IMR-90 (cell line): Measurements from ENCODE around the gene ARHGEF16. TPM values are rescaled to one million over a fixed set of nuclear protein-coding genes. Genes with fewer than 3 reads are reported as not detected.

Experiments
- ATAC-seq: fragments of 200-7000 bp; cut with Tn5 transposase; 2 replicates; pipeline ENCODE4 v1.9.1; 2020; ENCODE audit warnings: low read depth, mild to moderate bottlenecking, moderate library complexity
- BruUV-seq: library from RNA; stranded (reverse); fragments of 400-500 nt; replicated peaks from 2 replicates; lab custom pipeline; 2021; lab: Mats Ljungman, UMichigan
- CTCF ChIA-PET: fragments of 300-600 bp; formaldehyde crosslinking; extraction: SDS; loops from one replicate; lab custom pipeline; 2021; ENCODE audit warnings: antibody characterized with exemption; lab: Yijun Ruan, JAX
- POLR2A ChIA-PET: fragments of 300-600 bp; sonication (Branson Sonifier 250); formaldehyde crosslinking; loops from one replicate; lab custom pipeline; 2022; ENCODE audit warnings: antibody characterized with exemption; ENCODE audit not compliant: unreplicated experiment; lab: Charles Lee
- DNase-seq: peaks from one replicate; pipeline ENCODE4 v3.0.0; 2013
- H2AFZ ChIP-seq: replicated peaks from 2 replicates; pipeline ENCODE3; 2013; ENCODE audit warnings: low read length, mild to moderate bottlenecking; ENCODE audit not compliant: poor library complexity
- H2AK5ac ChIP-seq: 2 replicates; pipeline ENCODE4 v1.6.1; 2013; ENCODE audit warnings: low read depth, low read length, inconsistent platforms
- H2AK9ac ChIP-seq: replicated peaks from 2 replicates; pipeline ENCODE3; 2013; ENCODE audit warnings: mild to moderate bottlenecking, low read depth, low read length, moderate library complexity; ENCODE audit not compliant: poor library complexity
- H2BK120ac ChIP-seq: 2 replicates; pipeline ENCODE4 v1.6.1; 2013; ENCODE audit warnings: low read depth, low read length, inconsistent platforms
- H2BK15ac ChIP-seq: 3 replicates; pipeline ENCODE4 v1.6.1; 2013; ENCODE audit warnings: low read depth, low read length, inconsistent platforms
- H2BK20ac ChIP-seq: 2 replicates; pipeline ENCODE4 v1.6.1; 2013; ENCODE audit warnings: low read depth, mild to moderate bottlenecking, inconsistent platforms, low read length, moderate library complexity
- H2BK5ac ChIP-seq: 2 replicates; pipeline ENCODE4 v1.6.1; 2013; ENCODE audit warnings: mild to moderate bottlenecking, low read depth, low read length, inconsistent platforms; ENCODE audit not compliant: poor library complexity, severe bottlenecking
- H3K14ac ChIP-seq: replicated peaks from 2 replicates; pipeline ENCODE4 v1.6.1; 2013; ENCODE audit warnings: low read depth, low read length, inconsistent platforms
- H3K18ac ChIP-seq: 2 replicates; pipeline ENCODE4 v1.6.1; 2013; ENCODE audit warnings: low read depth, low read length, control low read depth
- H3K23ac ChIP-seq: 2 replicates; pipeline ENCODE4 v1.6.1; 2013; ENCODE audit warnings: low read depth, low read length, inconsistent platforms
- H3K27ac ChIP-seq: 2 replicates; pipeline ENCODE4 v1.5.1; 2013; ENCODE audit warnings: mild to moderate bottlenecking, control low read depth, low read length; ENCODE audit not compliant: insufficient read depth
- H3K27me3 ChIP-seq: 2 replicates; pipeline ENCODE4 v1.6.1; 2013; ENCODE audit warnings: low read length; ENCODE audit not compliant: control insufficient read depth, insufficient read depth
- H3K36me3 ChIP-seq: 2 replicates; pipeline ENCODE4 v1.6.1; 2013; ENCODE audit warnings: low read length, mixed read lengths; ENCODE audit not compliant: control insufficient read depth, insufficient read depth
- H3K4ac ChIP-seq: 2 replicates; pipeline ENCODE4 v1.6.1; 2013; ENCODE audit warnings: low read depth, low read length, inconsistent platforms
- H3K4me1 ChIP-seq: 2 replicates; pipeline ENCODE4 v1.6.1; 2013; ENCODE audit warnings: low read length, mixed read lengths; ENCODE audit not compliant: control insufficient read depth, insufficient read depth
- H3K4me2 ChIP-seq: 2 replicates; pipeline ENCODE4 v1.6.1; 2013; ENCODE audit warnings: low read depth, mild to moderate bottlenecking, control low read depth, low read length, moderate library complexity
- H3K4me3 ChIP-seq: 2 replicates; pipeline ENCODE4 v1.5.1; 2013; ENCODE audit warnings: low read depth, mild to moderate bottlenecking, control low read depth, low read length, moderate library complexity; ENCODE audit not compliant: insufficient read depth
- H3K56ac ChIP-seq: 2 replicates; pipeline ENCODE4 v1.6.1; 2013; ENCODE audit warnings: low read length, inconsistent platforms; ENCODE audit not compliant: insufficient read depth; ENCODE audit errors: extremely low read depth
- H3K79me1 ChIP-seq, 2 experiments: 2 replicates each; pipeline ENCODE4 v1.6.1; 2013; ENCODE audit warnings: low read length in 2 of 2, inconsistent platforms in 1 of 2, low read depth in 1 of 2
- H3K9ac ChIP-seq: 2 replicates; pipeline ENCODE4 v1.6.1; 2013; ENCODE audit warnings: low read depth, low read length, control low read depth
- H3K9me1 ChIP-seq: 2 replicates; pipeline ENCODE4 v1.6.1; 2013; ENCODE audit warnings: low read length, inconsistent platforms; ENCODE audit not compliant: insufficient read depth
- H3K9me3 ChIP-seq: 2 replicates; pipeline ENCODE4 v1.6.1; 2013; ENCODE audit warnings: low read length; ENCODE audit not compliant: control insufficient read depth, insufficient read depth
- H4K20me1 ChIP-seq: 2 replicates; pipeline ENCODE4 v1.6.1; 2013; ENCODE audit warnings: low read length, inconsistent platforms; ENCODE audit not compliant: insufficient read depth
- H4K5ac ChIP-seq: 2 replicates; pipeline ENCODE4 v1.6.1; 2013; ENCODE audit warnings: mild to moderate bottlenecking, low read depth, low read length, control low read depth
- H4K8ac ChIP-seq, 2 experiments: 2 replicates each; pipeline ENCODE4 v1.6.1; 2013; ENCODE audit warnings: low read depth in 2 of 2, low read length in 2 of 2, control low read depth in 1 of 2, inconsistent platforms in 1 of 2
- H4K91ac ChIP-seq: 2 replicates; pipeline ENCODE4 v1.6.1; 2013; ENCODE audit warnings: low read depth, low read length, inconsistent platforms; ENCODE audit not compliant: insufficient read depth
- BHLHE40 ChIP-seq: fragments of 150-350 bp; IDR thresholded peaks from 2 replicates; pipeline ENCODE4 v1.6.1; 2016; ENCODE audit warnings: mild to moderate bottlenecking, low read depth, low read length
- CEBPB ChIP-seq: IDR thresholded peaks from 2 replicates; pipeline ENCODE4 v1.6.1; 2012; ENCODE audit warnings: low read depth, low read length, improper control_type of control experiment
- CHD1 ChIP-seq: IDR thresholded peaks from 2 replicates; pipeline ENCODE4 v1.6.1; 2012; ENCODE audit warnings: low read depth, low read length, improper control_type of control experiment
- ELK1 ChIP-seq: fragments of 150-350 bp; IDR thresholded peaks from 2 replicates; pipeline ENCODE4 v1.6.1; 2016; ENCODE audit warnings: low read depth, mild to moderate bottlenecking, low read length, moderate library complexity, borderline replicate concordance
- MAZ ChIP-seq: IDR thresholded peaks from 2 replicates; pipeline ENCODE4 v1.6.1; 2012; ENCODE audit warnings: low read depth, mild to moderate bottlenecking, low read length, improper control_type of control experiment, moderate library complexity, borderline replicate concordance
- MXI1 ChIP-seq: IDR thresholded peaks from 2 replicates; pipeline ENCODE4 v1.6.1; 2012; ENCODE audit warnings: low read depth, mild to moderate bottlenecking, low read length, moderate library complexity, borderline replicate concordance
- POLR2A ChIP-seq: IDR thresholded peaks from 2 replicates; pipeline ENCODE4 v1.6.1; 2012; ENCODE audit warnings: mild to moderate bottlenecking, low read depth, low read length
- USF2 ChIP-seq: fragments of 150-350 bp; IDR thresholded peaks from 2 replicates; pipeline ENCODE4 v1.6.1; 2017; ENCODE audit warnings: mild to moderate bottlenecking, antibody characterized with exemption, low read length, low read depth
- WGBS, 2 experiments: methylation state at CpG; one replicate each; pipeline versions ENCODE4 v1.1.5 to v1.1.7; 2013; ENCODE audit warnings: missing lambda C conversion rate in 2 of 2; ENCODE audit not compliant: insufficient read length in 1 of 2; ENCODE audit errors: extremely low coverage in 2 of 2; 5-methylcytosine and 5-hydroxymethylcytosine counted together
- dilution Hi-C: fragments of 300-500 bp; cut with HindIII; formaldehyde crosslinking; loops from one replicate; pipeline ENCODE4 v1.14.3; 2018; ENCODE audit warnings: low sequenced_read_pairs; ENCODE audit not compliant: unreplicated experiment
- in situ Hi-C: fragments of 300-500 bp; cut with MboI; formaldehyde crosslinking; loops from 3 replicates; pipeline ENCODE4 v1.14.3; 2019; ENCODE audit warnings: low sequenced_read_pairs, inconsistent platforms, mixed read lengths
- intact Hi-C: fragments of 100-400 bp; cut with micrococcal nuclease; formaldehyde crosslinking; loops from 2 replicates; pipeline ENCODE4 v1.10.0; 2022
- polyA plus RNA-seq, 3 experiments: library from polyadenylated mRNA; depleted of rRNA; stranded (reverse); fragments of >200 nt; gene quantifications; 2 replicates each; pipeline ENCODE4 v1.2.3, GENCODE V29; 2012; ENCODE audit warnings: low replicate concordance in 1 of 3
- total RNA-seq: library from RNA; depleted of rRNA; stranded (reverse); fragments of >200 nt; gene quantifications from 2 replicates; pipeline ENCODE4 v1.2.3, GENCODE V29; 2012

The ARHGEF16 gene
- total and polyA plus RNA-seq, 2 of the 4 experiments (the other 2 are of a cell fraction) = 0.18 to 0.39 TPM

- Histone ChIP-seq H4K8ac (no peak overlapping the region), H3K27ac (no peak overlapping the region), H3K9me1 (peaks cover 3% of the 10 kb centered on the region; the same call in 1 of the 2 replicates), H2AFZ (no peak overlapping the region), H4K5ac (no peak overlapping the region), H3K27me3 (no peaks in the 10 kb centered on the region; the same call in 1 of the 2 replicates), H3K79me1 (no peaks in the 10 kb centered on the region), H3K9ac (no peak overlapping the region), H3K4ac (no peak overlapping the region), H3K56ac (no peak overlapping the region), H3K14ac (no peak overlapping the region), H3K36me3 (no peaks in the 10 kb centered on the region), H2BK15ac (no peak overlapping the region), H3K4me1 (peaks cover 11% of the 10 kb centered on the region), H2BK5ac (no peak overlapping the region), H3K4me2 (no peak overlapping the region), H2BK120ac (no peak overlapping the region), H4K20me1 (no peaks in the 10 kb centered on the region; the same call in 1 of the 2 replicates), H2AK5ac (no peak overlapping the region), H3K18ac (no peak overlapping the region), H3K9me3 (no peaks in the 10 kb centered on the region), H2AK9ac (no peak overlapping the region), H3K23ac (no peak overlapping the region), H4K91ac (no peak overlapping the region), H3K4me3 (no peak overlapping the region), H2BK20ac (no peak overlapping the region)
- WGBS, 2 experiments = 96% methylated on average over 4 of the region's 8 CpGs; no CpG with 5 or more reads in 1 of the 2 experiments
- DNase-seq (no peak), ATAC-seq (no peak)
- BruUV-seq = no TSS peak
- TF ChIP-seq BHLHE40 = no peak
- TF ChIP-seq MAZ = no peak
- TF ChIP-seq CHD1 = no peak
- TF ChIP-seq USF2 = no peak
- no peak for TF ChIP-seq MXI1
- no peak for TF ChIP-seq CEBPB
- TF ChIP-seq POLR2A = no peak
- no peak for TF ChIP-seq ELK1
- POLR2A ChIA-PET = no interaction called here
- in situ Hi-C loops = no loop called here
- CTCF ChIA-PET = no interaction called here
- intact Hi-C loops = no loop called here
- dilution Hi-C loops = no loop called here
Measured at GRCh38 chr1:3474016-3474415, 19.6 kb downstream of the ARHGEF16 start.
